GM21390 (cell line): ENCODE results near the gene UCK2.

Experiments used
- ATAC-seq: cut with Tn5 transposase; IDR thresholded peaks from one replicate; pipeline ENCODE4 v1.9.1; 2021; ENCODE audit not compliant: unreplicated experiment

UCK2 gene

GRCh38 chr1:165877940-165878556 lies 50.6 kb downstream of the UCK2 start:
- ATAC-seq: peak; percentile 45

GRCh38 chr1:165879946-165880345 lies 52.5 kb downstream of the UCK2 start:
- no peak for ATAC-seq

- no peak for ATAC-seq
Observed at GRCh38 chr1:165880993-165881392, 53.6 kb downstream of the UCK2 start.

- no peak for ATAC-seq
Observed at GRCh38 chr1:165882168-165882837, 54.9 kb downstream of the UCK2 start.

- no peak for ATAC-seq
Observed at GRCh38 chr1:165883056-165883455, 55.6 kb downstream of the UCK2 start.

- ATAC-seq: no peak
Observed at GRCh38 chr1:165884009-165884689, 56.7 kb downstream of the UCK2 start.

- ATAC-seq: no peak
Observed at GRCh38 chr1:165884690-165885304, 57.4 kb downstream of the UCK2 start.

- no peak for ATAC-seq
Observed at GRCh38 chr1:165885305-165885694, 57.9 kb downstream of the UCK2 start.

GRCh38 chr1:165886193-165886592 lies 58.8 kb downstream of the UCK2 start:
- ATAC-seq: no peak

GRCh38 chr1:165886983-165887382 lies 59.6 kb downstream of the UCK2 start:
- no peak for ATAC-seq

- no peak for ATAC-seq
Observed at GRCh38 chr1:165887877-165888551, 60.6 kb downstream of the UCK2 start.

- no peak for ATAC-seq
Observed at GRCh38 chr1:165888552-165888920, 61.1 kb downstream of the UCK2 start.

GRCh38 chr1:165890684-165891083 lies 63.3 kb downstream of the UCK2 start:
- ATAC-seq: no peak

GRCh38 chr1:165891111-165891860 lies 63.9 kb downstream of the UCK2 start:
- ATAC-seq: no peak

GRCh38 chr1:165892935-165893334 lies 65.5 kb downstream of the UCK2 start:
- ATAC-seq: no peak

- no peak for ATAC-seq
Observed at GRCh38 chr1:165893507-165893906, 66.1 kb downstream of the UCK2 start.

- ATAC-seq: no peak
Observed at GRCh38 chr1:165894591-165894990, 67.2 kb downstream of the UCK2 start.

- ATAC-seq: no peak
Observed at GRCh38 chr1:165895451-165895871, 68.0 kb downstream of the UCK2 start.

- no peak for ATAC-seq
Observed at GRCh38 chr1:165896277-165896676, 68.9 kb downstream of the UCK2 start.
